Esophagus muscularis mucosa (tissue), 4 donors: Measurements from ENCODE around the gene DAPK1. TPM values are rescaled to one million over a fixed set of nuclear protein-coding genes. Genes with fewer than 3 reads are reported as not detected.

ENCODE experiments used
- DNase-seq: peaks from one replicate; pipeline ENCODE4 v3.0.0-alpha.2; 2017; ENCODE audit errors: extremely low spot score
- H3K27ac ChIP-seq, 4 donors: fragments of 200-600 bp; sonication (generic); replicated peaks in 1 of 4; 1 replicate in 3 of 4; 2 replicates in 1 of 4; pipeline ENCODE4 v1.5.1; 2016 to 2019; ENCODE audit warnings: mild to moderate bottlenecking in 1 of 4
- H3K27me3 ChIP-seq, 4 donors: fragments of 200-600 bp; sonication (generic); one replicate each; pipeline versions ENCODE4 v1.5.1 to v1.6.0; 2016 to 2019
- H3K36me3 ChIP-seq, 4 donors: fragments of 200-600 bp; sonication (generic); one replicate each; pipeline ENCODE4 v1.5.1; 2016 to 2019
- H3K4me1 ChIP-seq, 4 donors: fragments of 200-600 bp; sonication (generic); one replicate each; pipeline ENCODE4 v1.5.1; 2016 to 2019
- H3K4me3 ChIP-seq, 4 donors: fragments of 200-600 bp; sonication (generic); 1 replicate in 2 of 4; 2 replicates in 2 of 4; pipeline ENCODE4 v1.5.1; 2016 to 2019; ENCODE audit warnings: mild to moderate bottlenecking in 4 of 4, moderate library complexity in 1 of 4
- H3K9me3 ChIP-seq, 4 donors: fragments of 200-600 bp; sonication (generic); 1 replicate in 3 of 4; 2 replicates in 1 of 4; pipeline ENCODE4 v1.5.1; 2016 to 2019
- CTCF ChIP-seq, 3 experiments: fragments of 200-600 bp in 2 of 3; fragments of 450-650 bp in 1 of 3; sonication (generic) in 2 of 3; IDR thresholded peaks; one replicate each; pipeline ENCODE4 v1.5.1; 2017 to 2019; ENCODE audit warnings: antibody characterized with exemption in 3 of 3, mild to moderate bottlenecking in 2 of 3, moderate library complexity in 1 of 3
- EP300 ChIP-seq: sonication (generic); formaldehyde crosslinking; IDR thresholded peaks from one replicate; pipeline ENCODE4 v1.6.1; 2017; ENCODE audit warnings: antibody characterized with exemption
- POLR2A ChIP-seq: fragments of 450-650 bp; IDR thresholded peaks from one replicate; pipeline ENCODE4 v1.6.1; 2017; ENCODE audit warnings: antibody characterized with exemption, moderate library complexity, mild to moderate bottlenecking, low read depth
- POLR2AphosphoS5 ChIP-seq, 2 donors: sonication (generic); formaldehyde crosslinking; IDR thresholded peaks; one replicate each; pipeline ENCODE4 v1.6.1; 2017; ENCODE audit warnings: antibody characterized with exemption in 2 of 2
- WGBS: methylation state at CpG from one replicate; pipeline ENCODE4 v1.1.5; 2018; 5-methylcytosine and 5-hydroxymethylcytosine counted together
- intact Hi-C: fragments of 100-400 bp; cut with DNase I; formaldehyde crosslinking; loops from one replicate; pipeline ENCODE4 v1.15.1; 2023
- total RNA-seq, 4 donors: library from RNA; depleted of rRNA; stranded (reverse); fragments of >200 nt; gene quantifications; one replicate each; pipeline versions ENCODE4 v1.1.0 to v1.2.1, GENCODE V29; 2016

The DAPK1 gene
- total RNA-seq, 4 donors from 2014 or later: 51.7 to 96.8 (median 80.7) TPM

- Histone ChIP-seq H3K9me3 (no peaks in the 10 kb centered on the region), H3K36me3 (peaks cover 0 to 93% (median 52%) of the 10 kb centered on the region in 4 donors), H3K27me3 (no peaks in the 10 kb centered on the region), H3K27ac (no peak overlapping the region), H3K4me3 (no peak overlapping the region), H3K4me1 (no peaks in the 10 kb centered on the region)
- intact Hi-C loops: no loop called here
- TF ChIP-seq POLR2A (no peak), POLR2AphosphoS5 (IDR thresholded peaks at IDR 0.05) (no peak), CTCF (IDR thresholded peaks at IDR 0.05) (no peak), EP300 (no peak)
- WGBS: 95% methylated on average over 4 of the region's 4 CpGs
- no peak for DNase-seq
Observed at GRCh38 chr9:87699835-87700234, 202.2 kb downstream of the DAPK1 start.

DNA sequence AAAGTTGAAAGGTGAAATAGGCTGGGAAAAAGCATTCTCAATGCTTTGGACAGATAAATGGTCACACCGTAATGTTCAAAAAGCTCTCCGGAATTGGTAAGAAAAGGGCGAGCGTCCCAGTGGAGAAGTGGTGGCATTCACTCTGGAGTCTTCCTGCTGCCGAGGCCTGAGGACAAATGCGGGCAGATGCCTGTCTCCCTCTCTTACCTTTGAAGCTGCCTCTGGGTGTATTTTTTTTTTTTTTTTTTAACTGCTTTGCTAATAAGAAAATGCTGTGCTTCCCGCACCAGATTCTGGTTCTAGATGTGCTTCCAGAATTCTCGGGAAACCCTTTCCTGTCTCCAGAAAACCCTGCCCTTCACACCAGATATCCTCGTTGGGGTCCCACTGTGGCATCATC lies 203.8 kb downstream of the DAPK1 start:
- Histone ChIP-seq H3K4me3 (no peak overlapping the region), H3K4me1 (no peaks in the 10 kb centered on the region), H3K27ac (no peak overlapping the region), H3K36me3 (peaks cover 0 to 94% (median 54%) of the 10 kb centered on the region in 4 donors), H3K9me3 (no peaks in the 10 kb centered on the region), H3K27me3 (no peaks in the 10 kb centered on the region)
- DNase-seq: no peak
- intact Hi-C loops: no loop called here
- whole genome bisulfite sequencing: 93% methylated on average over 9 of the region's 9 CpGs
- TF ChIP-seq POLR2A (no peak), CTCF (IDR thresholded peaks at IDR 0.05) (no peak), EP300 (no peak), POLR2AphosphoS5 (IDR thresholded peaks at IDR 0.05) (no peak)

GRCh38 chr9:87701931-87702421 lies 204.3 kb downstream of the DAPK1 start:
- Histone ChIP-seq H3K27me3 (no peaks in the 10 kb centered on the region), H3K4me1 (no peaks in the 10 kb centered on the region), H3K36me3 (peaks cover 0 to 94% (median 57%) of the 10 kb centered on the region in 4 donors), H3K27ac (no peak overlapping the region), H3K9me3 (no peaks in the 10 kb centered on the region), H3K4me3 (no peak overlapping the region)
- intact Hi-C loops: no loop called here
- whole genome bisulfite sequencing: 83% methylated on average over 6 of the region's 6 CpGs
- no peak for DNase-seq
- TF ChIP-seq EP300 (no peak), POLR2A (no peak), CTCF (IDR thresholded peaks at IDR 0.05) (no peak), POLR2AphosphoS5 (IDR thresholded peaks at IDR 0.05) (no peak)

GRCh38 chr9:87702921-87703320 lies 205.3 kb downstream of the DAPK1 start:
- no peak for DNase-seq
- H3K27ac ChIP-seq: no peak overlapping the region
- H3K4me1 ChIP-seq: peaks cover 0 to 8% (median 4%) of the 10 kb centered on the region in 4 donors
- H3K9me3 ChIP-seq: no peaks in the 10 kb centered on the region
- H3K4me3 ChIP-seq: no peak overlapping the region
- no peaks in the 10 kb centered on the region for H3K27me3 ChIP-seq
- 95% methylated on average over 4 of the region's 9 CpGs for WGBS
- peaks cover 0 to 89% (median 53%) of the 10 kb centered on the region in 4 donors for H3K36me3 ChIP-seq
- intact Hi-C loops: no loop called here
- TF ChIP-seq POLR2A: no peak
- no peak for TF ChIP-seq EP300
- TF ChIP-seq CTCF (IDR thresholded peaks at IDR 0.05): no peak
- TF ChIP-seq POLR2AphosphoS5 (IDR thresholded peaks at IDR 0.05): no peak
